GM12872 (cell line): ENCODE results near the gene GPS1.

Source experiments
- CTCF ChIP-seq: IDR thresholded peaks from 3 replicates; pipeline ENCODE4 v1.5.1; 2011; ENCODE audit warnings: low read depth, mild to moderate bottlenecking, low read length, moderate library complexity; ENCODE audit not compliant: insufficient read depth

The GPS1 gene

GRCh38 chr17:82065193-82065637 lies 13.5 kb downstream of the GPS1 start:
- no peak for TF ChIP-seq CTCF

GRCh38 chr17:82065638-82066303 lies 14.1 kb downstream of the GPS1 start, which contains the start of gene DUS1L:
Gene DUS1L (minus strand): TSS chr17:82065804. CDS start chr17:82065059, 745 bp downstream.
- no peak for TF ChIP-seq CTCF

GRCh38 chr17:82070611-82071010 lies 18.9 kb downstream of the GPS1 start:
- TF ChIP-seq CTCF = no peak

GRCh38 chr17:82072827-82073226 lies 21.1 kb downstream of the GPS1 start:
- no peak for TF ChIP-seq CTCF

- no peak for TF ChIP-seq CTCF
Observed at GRCh38 chr17:82073446-82073845, 21.7 kb downstream of the GPS1 start.

GRCh38 chr17:82076018-82076784 lies 24.5 kb downstream of the GPS1 start:
- TF ChIP-seq CTCF = no peak

- no peak for TF ChIP-seq CTCF
Observed at GRCh38 chr17:82076785-82077591, 25.3 kb downstream of the GPS1 start.
